GM23338 (cell line): Measurements from ENCODE around the gene CD59. TPM values are rescaled to one million over a fixed set of nuclear protein-coding genes. Genes with fewer than 3 reads are reported as not detected.
"Not testable (repeated sequence)": the region's sequence is repeated elsewhere in the genome, so short reads cannot be mapped to it uniquely, and the experiment has no call there.

Experiments
- ATAC-seq: fragments of 200-7000 bp; cut with Tn5 transposase; 3 replicates; pipeline ENCODE4 v1.9.1; 2020
- DNase-seq: peaks from one replicate; pipeline ENCODE4 v3.0.0-alpha.2; 2015; ENCODE audit warnings: low spot score
- H2AFZ ChIP-seq: fragments of 200-600 bp; sonication (generic); 2 replicates; pipeline ENCODE4 v1.8.0; 2016; ENCODE audit warnings: antibody characterized with exemption, mild to moderate bottlenecking, moderate library complexity
- H3F3A ChIP-seq: fragments of 200-600 bp; sonication (generic); replicated peaks from 2 replicates; pipeline ENCODE4 v1.8.0; 2017; ENCODE audit warnings: antibody characterized with exemption, mixed run types, low read depth
- H3K27ac ChIP-seq: fragments of 200-600 bp; sonication (generic); 2 replicates; pipeline ENCODE4 v1.6.1; 2016; ENCODE audit warnings: low read depth
- H3K27me3 ChIP-seq: fragments of 200-600 bp; sonication (generic); 2 replicates; pipeline ENCODE4 v1.8.0; 2016; ENCODE audit warnings: mild to moderate bottlenecking, mixed run types, moderate library complexity; ENCODE audit not compliant: insufficient read depth
- H3K36me3 ChIP-seq: fragments of 200-600 bp; sonication (generic); 2 replicates; pipeline ENCODE4 v1.8.0; 2016; ENCODE audit warnings: mild to moderate bottlenecking; ENCODE audit not compliant: insufficient read depth
- H3K4me1 ChIP-seq: fragments of 200-600 bp; sonication (generic); 2 replicates; pipeline ENCODE4 v1.8.0; 2016; ENCODE audit warnings: mild to moderate bottlenecking, moderate library complexity; ENCODE audit not compliant: insufficient read depth
- H3K4me2 ChIP-seq: fragments of 200-600 bp; sonication (generic); 2 replicates; pipeline ENCODE4 v1.7.1; 2017; ENCODE audit warnings: mixed run types
- H3K4me3 ChIP-seq: fragments of 200-600 bp; sonication (generic); 2 replicates; pipeline ENCODE4 v1.6.1; 2016; ENCODE audit warnings: mixed run types
- H3K79me2 ChIP-seq: fragments of 200-600 bp; sonication (generic); replicated peaks from 2 replicates; pipeline ENCODE4 v1.8.0; 2017; ENCODE audit warnings: mild to moderate bottlenecking; ENCODE audit not compliant: insufficient read depth
- H3K9me2 ChIP-seq: fragments of 200-600 bp; sonication (generic); 2 replicates; pipeline ENCODE4 v1.8.0; 2017; ENCODE audit not compliant: insufficient read depth
- H4K20me1 ChIP-seq: fragments of 200-600 bp; sonication (generic); replicated peaks from 2 replicates; pipeline ENCODE4 v1.8.0; 2017; ENCODE audit warnings: mild to moderate bottlenecking; ENCODE audit not compliant: insufficient read depth
- H3K27ac Mint-ChIP-seq: 2 replicates; pipeline ENCODE4 v1.8.0; 2020; ENCODE audit warnings: inconsistent platforms, mild to moderate bottlenecking, moderate library complexity, mixed read lengths
- H3K27me3 Mint-ChIP-seq: 3 replicates; pipeline ENCODE4 v1.8.0; 2022; ENCODE audit warnings: low read depth, mild to moderate bottlenecking, moderate library complexity, mixed read lengths, inconsistent platforms; ENCODE audit not compliant: insufficient read depth, poor library complexity
- H3K36me3 Mint-ChIP-seq: 3 replicates; pipeline ENCODE4 v1.8.0; 2021; ENCODE audit warnings: low read depth, mild to moderate bottlenecking, inconsistent platforms, moderate library complexity, mixed read lengths
- H3K4me1 Mint-ChIP-seq: 3 replicates; pipeline ENCODE4 v1.8.0; 2020; ENCODE audit warnings: mild to moderate bottlenecking, inconsistent platforms, mixed read lengths
- H3K4me3 Mint-ChIP-seq: 3 replicates; pipeline ENCODE4 v1.8.0; 2021; ENCODE audit warnings: moderate library complexity, mild to moderate bottlenecking, inconsistent platforms, mixed read lengths
- H3K9me3 Mint-ChIP-seq: 3 replicates; pipeline ENCODE4 v1.8.0; 2020; ENCODE audit warnings: moderate library complexity, mild to moderate bottlenecking, inconsistent platforms, mixed read lengths
- CREB1 ChIP-seq: fragments of 250-450 bp; sonication (Bioruptor Pico); IDR thresholded peaks from 2 replicates; pipeline ENCODE4 v1.5.0; 2020; ENCODE audit warnings: low read depth, mild to moderate bottlenecking, moderate library complexity
- ETS1 ChIP-seq: IDR thresholded peaks from 2 replicates; pipeline ENCODE4 v1.6.1; 2016; ENCODE audit warnings: antibody characterized with exemption
- EZH2 ChIP-seq: fragments of 200-600 bp; sonication (generic); IDR thresholded peaks from one replicate; pipeline ENCODE4 v1.8.0; 2017; ENCODE audit warnings: antibody characterized with exemption, mild to moderate bottlenecking, low read depth; ENCODE audit not compliant: unreplicated experiment
- EZH2phosphoT487 ChIP-seq: fragments of 200-600 bp; sonication (generic); IDR thresholded peaks from one replicate; pipeline ENCODE4 v1.8.1; 2018; ENCODE audit warnings: antibody characterized with exemption; ENCODE audit not compliant: unreplicated experiment
- JUNB ChIP-seq: IDR thresholded peaks from one replicate; pipeline ENCODE4 v1.6.1; 2016; ENCODE audit warnings: antibody characterized with exemption; ENCODE audit not compliant: unreplicated experiment
- NANOG ChIP-seq: IDR thresholded peaks from 2 replicates; pipeline ENCODE4 v1.6.1; 2016; ENCODE audit warnings: antibody characterized with exemption, borderline replicate concordance
- POLR2AphosphoS5 ChIP-seq: IDR thresholded peaks from 2 replicates; pipeline ENCODE4 v1.6.1; 2016; ENCODE audit warnings: antibody characterized with exemption, low read depth
- ZNF114 ChIP-seq: fragments of 250-450 bp; sonication (Bioruptor Pico); IDR thresholded peaks from 2 replicates; pipeline ENCODE4 v1.5.0; 2020; ENCODE audit warnings: mild to moderate bottlenecking, moderate library complexity
- ZNF331 ChIP-seq: fragments of 250-450 bp; sonication (Bioruptor Pico); IDR thresholded peaks from 2 replicates; pipeline ENCODE4 v1.5.0; 2020; ENCODE audit warnings: low read depth, mild to moderate bottlenecking, moderate library complexity
- polyA plus RNA-seq: library from polyadenylated mRNA; unstranded; fragments of >200 nt; fragmentation: Nextera tagmentation; extraction: Ambion mirVana; gene quantifications from 2 replicates; pipeline ENCODE4 v1.2.1, GENCODE V29; 2016
- total RNA-seq: library from RNA; depleted of rRNA; stranded (reverse); fragments of >200 nt; shearing (Covaris generic); gene quantifications from 2 replicates; pipeline ENCODE4 v1.2.3, GENCODE V29; 2014
- TF ChIP-seq, protein P1 (sequence below): IDR thresholded peaks from one replicate; pipeline ENCODE4 v1.6.1; 2018; ENCODE audit warnings: antibody characterized with exemption; ENCODE audit not compliant: unreplicated experiment
- TF ChIP-seq, protein P2 (sequence below): fragments of 250-450 bp; sonication (Bioruptor Pico); IDR thresholded peaks from 2 replicates; pipeline ENCODE4 v1.5.0; 2020; ENCODE audit warnings: mild to moderate bottlenecking, moderate library complexity

Gene CD59
- total and polyA plus RNA-seq, 2 experiments from 2014 or later: 41.5 to 86.6 TPM

DNA sequence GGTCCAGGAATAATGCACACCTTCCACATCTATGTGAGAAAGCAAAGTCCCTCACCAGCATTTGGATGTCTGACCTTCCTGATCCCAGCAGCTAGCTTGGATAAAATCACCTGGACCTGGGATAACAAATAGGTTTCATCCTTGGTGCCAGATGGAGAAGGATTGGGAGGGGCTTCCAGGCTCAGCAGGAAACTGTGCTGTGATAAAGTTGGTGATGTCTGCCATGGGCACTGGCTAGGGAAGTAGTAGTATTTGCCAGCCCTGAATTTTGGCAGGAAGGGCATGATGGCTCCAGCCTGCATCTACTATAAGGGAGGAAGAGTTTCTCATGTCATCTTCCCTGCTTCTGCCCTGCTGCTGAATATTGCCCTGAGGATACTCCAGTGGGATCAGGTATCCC is 73.1 kb downstream of the CD59 start:
- Histone ChIP-seq H3K4me3 (no peak overlapping the region), H3K9me2 (peaks cover 13% of the 10 kb centered on the region; the same call in 1 of the 2 replicates), H3K27ac (no peak overlapping the region), H4K20me1 (no peaks in the 10 kb centered on the region; the same call in 1 of the 2 replicates), H3K36me3 (0 out of 2 replicates have a peak, but pooled peaks cover 3% of the 10 kb centered on the region), H3K4me2 (no peak overlapping the region), H3K79me2 (no peaks in the 10 kb centered on the region), H2AFZ (0 out of 2 replicates have a peak overlapping the region, but pooled peaks have one; percentile 23), H3K4me1 (peaks cover 14% of the 10 kb centered on the region), H3K27me3 (no peaks in the 10 kb centered on the region), H3F3A (peaks cover 3% of the 10 kb centered on the region; the same call in 1 of the 2 replicates)
- H3K27ac Mint-ChIP-seq: no peak overlapping the region
- peaks cover 3% of the 10 kb centered on the region for H3K27me3 Mint-ChIP-seq
- DNase-seq (no peak), ATAC-seq (no peak)
- peaks cover 21% of the 10 kb centered on the region for H3K36me3 Mint-ChIP-seq
- no peak overlapping the region for H3K4me3 Mint-ChIP-seq
- H3K9me3 Mint-ChIP-seq: peaks cover 13% of the 10 kb centered on the region
- TF ChIP-seq ZNF114 (no peak), EZH2phosphoT487 (no peak), POLR2AphosphoS5 (no peak), NANOG (no peak), ETS1 (no peak), ZNF331 (CRISPR knock-in tag) (no peak), CREB1 (CRISPR knock-in tag) (no peak), JUNB (no peak), EZH2 (no peak)
- TF ChIP-seq, protein P1, sequence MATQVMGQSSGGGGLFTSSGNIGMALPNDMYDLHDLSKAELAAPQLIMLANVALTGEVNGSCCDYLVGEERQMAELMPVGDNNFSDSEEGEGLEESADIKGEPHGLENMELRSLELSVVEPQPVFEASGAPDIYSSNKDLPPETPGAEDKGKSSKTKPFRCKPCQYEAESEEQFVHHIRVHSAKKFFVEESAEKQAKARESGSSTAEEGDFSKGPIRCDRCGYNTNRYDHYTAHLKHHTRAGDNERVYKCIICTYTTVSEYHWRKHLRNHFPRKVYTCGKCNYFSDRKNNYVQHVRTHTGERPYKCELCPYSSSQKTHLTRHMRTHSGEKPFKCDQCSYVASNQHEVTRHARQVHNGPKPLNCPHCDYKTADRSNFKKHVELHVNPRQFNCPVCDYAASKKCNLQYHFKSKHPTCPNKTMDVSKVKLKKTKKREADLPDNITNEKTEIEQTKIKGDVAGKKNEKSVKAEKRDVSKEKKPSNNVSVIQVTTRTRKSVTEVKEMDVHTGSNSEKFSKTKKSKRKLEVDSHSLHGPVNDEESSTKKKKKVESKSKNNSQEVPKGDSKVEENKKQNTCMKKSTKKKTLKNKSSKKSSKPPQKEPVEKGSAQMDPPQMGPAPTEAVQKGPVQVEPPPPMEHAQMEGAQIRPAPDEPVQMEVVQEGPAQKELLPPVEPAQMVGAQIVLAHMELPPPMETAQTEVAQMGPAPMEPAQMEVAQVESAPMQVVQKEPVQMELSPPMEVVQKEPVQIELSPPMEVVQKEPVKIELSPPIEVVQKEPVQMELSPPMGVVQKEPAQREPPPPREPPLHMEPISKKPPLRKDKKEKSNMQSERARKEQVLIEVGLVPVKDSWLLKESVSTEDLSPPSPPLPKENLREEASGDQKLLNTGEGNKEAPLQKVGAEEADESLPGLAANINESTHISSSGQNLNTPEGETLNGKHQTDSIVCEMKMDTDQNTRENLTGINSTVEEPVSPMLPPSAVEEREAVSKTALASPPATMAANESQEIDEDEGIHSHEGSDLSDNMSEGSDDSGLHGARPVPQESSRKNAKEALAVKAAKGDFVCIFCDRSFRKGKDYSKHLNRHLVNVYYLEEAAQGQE: no peak
- TF ChIP-seq, protein P2, sequence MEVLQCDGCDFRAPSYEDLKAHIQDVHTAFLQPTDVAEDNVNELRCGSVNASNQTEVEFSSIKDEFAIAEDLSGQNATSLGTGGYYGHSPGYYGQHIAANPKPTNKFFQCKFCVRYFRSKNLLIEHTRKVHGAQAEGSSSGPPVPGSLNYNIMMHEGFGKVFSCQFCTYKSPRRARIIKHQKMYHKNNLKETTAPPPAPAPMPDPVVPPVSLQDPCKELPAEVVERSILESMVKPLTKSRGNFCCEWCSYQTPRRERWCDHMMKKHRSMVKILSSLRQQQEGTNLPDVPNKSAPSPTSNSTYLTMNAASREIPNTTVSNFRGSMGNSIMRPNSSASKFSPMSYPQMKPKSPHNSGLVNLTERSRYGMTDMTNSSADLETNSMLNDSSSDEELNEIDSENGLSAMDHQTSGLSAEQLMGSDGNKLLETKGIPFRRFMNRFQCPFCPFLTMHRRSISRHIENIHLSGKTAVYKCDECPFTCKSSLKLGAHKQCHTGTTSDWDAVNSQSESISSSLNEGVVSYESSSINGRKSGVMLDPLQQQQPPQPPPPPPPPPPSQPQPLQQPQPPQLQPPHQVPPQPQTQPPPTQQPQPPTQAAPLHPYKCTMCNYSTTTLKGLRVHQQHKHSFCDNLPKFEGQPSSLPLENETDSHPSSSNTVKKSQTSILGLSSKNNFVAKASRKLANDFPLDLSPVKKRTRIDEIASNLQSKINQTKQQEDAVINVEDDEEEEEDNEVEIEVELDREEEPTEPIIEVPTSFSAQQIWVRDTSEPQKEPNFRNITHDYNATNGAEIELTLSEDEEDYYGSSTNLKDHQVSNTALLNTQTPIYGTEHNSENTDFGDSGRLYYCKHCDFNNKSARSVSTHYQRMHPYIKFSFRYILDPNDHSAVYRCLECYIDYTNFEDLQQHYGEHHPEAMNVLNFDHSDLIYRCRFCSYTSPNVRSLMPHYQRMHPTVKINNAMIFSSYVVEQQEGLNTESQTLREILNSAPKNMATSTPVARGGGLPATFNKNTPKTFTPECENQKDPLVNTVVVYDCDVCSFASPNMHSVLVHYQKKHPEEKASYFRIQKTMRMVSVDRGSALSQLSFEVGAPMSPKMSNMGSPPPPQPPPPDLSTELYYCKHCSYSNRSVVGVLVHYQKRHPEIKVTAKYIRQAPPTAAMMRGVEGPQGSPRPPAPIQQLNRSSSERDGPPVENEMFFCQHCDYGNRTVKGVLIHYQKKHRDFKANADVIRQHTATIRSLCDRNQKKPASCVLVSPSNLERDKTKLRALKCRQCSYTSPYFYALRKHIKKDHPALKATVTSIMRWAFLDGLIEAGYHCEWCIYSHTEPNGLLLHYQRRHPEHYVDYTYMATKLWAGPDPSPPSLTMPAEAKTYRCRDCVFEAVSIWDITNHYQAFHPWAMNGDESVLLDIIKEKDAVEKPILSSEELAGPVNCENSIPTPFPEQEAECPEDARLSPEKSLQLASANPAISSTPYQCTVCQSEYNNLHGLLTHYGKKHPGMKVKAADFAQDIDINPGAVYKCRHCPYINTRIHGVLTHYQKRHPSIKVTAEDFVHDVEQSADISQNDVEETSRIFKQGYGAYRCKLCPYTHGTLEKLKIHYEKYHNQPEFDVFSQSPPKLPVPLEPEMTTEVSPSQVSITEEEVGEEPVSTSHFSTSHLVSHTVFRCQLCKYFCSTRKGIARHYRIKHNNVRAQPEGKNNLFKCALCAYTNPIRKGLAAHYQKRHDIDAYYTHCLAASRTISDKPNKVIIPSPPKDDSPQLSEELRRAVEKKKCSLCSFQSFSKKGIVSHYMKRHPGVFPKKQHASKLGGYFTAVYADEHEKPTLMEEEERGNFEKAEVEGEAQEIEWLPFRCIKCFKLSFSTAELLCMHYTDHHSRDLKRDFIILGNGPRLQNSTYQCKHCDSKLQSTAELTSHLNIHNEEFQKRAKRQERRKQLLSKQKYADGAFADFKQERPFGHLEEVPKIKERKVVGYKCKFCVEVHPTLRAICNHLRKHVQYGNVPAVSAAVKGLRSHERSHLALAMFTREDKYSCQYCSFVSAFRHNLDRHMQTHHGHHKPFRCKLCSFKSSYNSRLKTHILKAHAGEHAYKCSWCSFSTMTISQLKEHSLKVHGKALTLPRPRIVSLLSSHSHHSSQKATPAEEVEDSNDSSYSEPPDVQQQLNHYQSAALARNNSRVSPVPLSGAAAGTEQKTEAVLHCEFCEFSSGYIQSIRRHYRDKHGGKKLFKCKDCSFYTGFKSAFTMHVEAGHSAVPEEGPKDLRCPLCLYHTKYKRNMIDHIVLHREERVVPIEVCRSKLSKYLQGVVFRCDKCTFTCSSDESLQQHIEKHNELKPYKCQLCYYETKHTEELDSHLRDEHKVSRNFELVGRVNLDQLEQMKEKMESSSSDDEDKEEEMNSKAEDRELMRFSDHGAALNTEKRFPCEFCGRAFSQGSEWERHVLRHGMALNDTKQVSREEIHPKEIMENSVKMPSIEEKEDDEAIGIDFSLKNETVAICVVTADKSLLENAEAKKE (CRISPR knock-in tag): no peak
- peaks cover 17% of the 10 kb centered on the region for H3K4me1 Mint-ChIP-seq

GRCh38 chr11:33661526-33661925 is 74.7 kb downstream of the CD59 start:
- not testable (repeated sequence) for H3K27ac ChIP-seq, H3K27ac Mint-ChIP-seq, H3K27me3 Mint-ChIP-seq, H3K4me2 ChIP-seq, H3K36me3 ChIP-seq, H2AFZ ChIP-seq, H3K27me3 ChIP-seq, H3F3A ChIP-seq, ATAC-seq, H3K4me3 ChIP-seq, H3K9me2 ChIP-seq, H3K79me2 ChIP-seq, DNase-seq, H3K4me3 Mint-ChIP-seq, H4K20me1 ChIP-seq
- peaks cover 11% of the 10 kb centered on the region for H3K4me1 Mint-ChIP-seq
- H3K9me3 Mint-ChIP-seq: peaks cover 13% of the 10 kb centered on the region
- H3K36me3 Mint-ChIP-seq: peaks cover 15% of the 10 kb centered on the region; the same call in 2 of the 3 replicates
- H3K4me1 ChIP-seq: peaks cover 11% of the 10 kb centered on the region
